K562 (cell line): Measurements from ENCODE around the gene ABHD12. TPM values are rescaled to one million over a fixed set of nuclear protein-coding genes. Genes with fewer than 3 reads are reported as not detected.

ENCODE experiments used
- ATAC-seq: fragments of 200-7000 bp; cut with Tn5 transposase; 3 replicates; pipeline ENCODE4 v1.9.1; 2020; ENCODE audit warnings: moderate library complexity
- BruUV-seq: library from RNA; stranded (reverse); fragments of 400-500 nt; replicated peaks from 2 replicates; lab custom pipeline; 2021; lab: Mats Ljungman, UMichigan
- CTCF ChIA-PET: fragments of 300-600 bp; formaldehyde crosslinking; extraction: SDS; loops from one replicate; lab custom pipeline; 2021; ENCODE audit warnings: low intra/inter-chr PET ratio; lab: Yijun Ruan, JAX
- POLR2A ChIA-PET: fragments of 300-600, 350-650 bp; sonication (Branson Sonifier 250); formaldehyde crosslinking; extraction: SDS; loops from one replicate; lab custom pipeline; 2021; ENCODE audit warnings: antibody characterized with exemption, inconsistent platforms; lab: Yijun Ruan, JAX
- DNase-seq, 4 experiments: peaks; one replicate each; pipeline versions ENCODE4 v3.0.0 to v3.0.0-alpha.2; 2011 to 2018; ENCODE audit warnings: low spot score in 3 of 4, mixed read lengths in 3 of 4; ENCODE audit errors: extremely low read depth in 1 of 4
- FAIRE-seq: peaks from 2 replicates; lab custom pipeline; 2011; peaks lifted over from hg19 to GRCh38; lab: Jason Lieb, UNC
- H2AFZ ChIP-seq: 2 replicates; pipeline ENCODE4 v1.6.0; 2011; ENCODE audit warnings: low read depth, low read length, control low read depth, inconsistent platforms
- H3K27ac ChIP-seq: fragments of 200-600 bp; 3 replicates; pipeline ENCODE4 v1.8.0; 2011; ENCODE audit warnings: low read depth, mild to moderate bottlenecking, control low read depth, inconsistent platforms, low read length, moderate library complexity, mixed read lengths; ENCODE audit errors: extremely low read depth
- H3K27me3 ChIP-seq, 2 experiments: fragments of 300-600 bp in 1 of 2; 2 replicates in 1 of 2; 3 replicates in 1 of 2; pipeline versions ENCODE4 v1.6.0 to v1.8.0; 2011; ENCODE audit warnings: inconsistent platforms in 2 of 2, low read length in 2 of 2, mild to moderate bottlenecking in 1 of 2, mixed read lengths in 1 of 2, moderate library complexity in 1 of 2; ENCODE audit not compliant: control insufficient read depth in 2 of 2, insufficient read depth in 2 of 2
- H3K36me3 ChIP-seq: fragments of 300-600 bp; 3 replicates; pipeline ENCODE4 v1.8.0; 2011; ENCODE audit warnings: mild to moderate bottlenecking, low read length, inconsistent platforms; ENCODE audit not compliant: control insufficient read depth, insufficient read depth
- H3K4me1 ChIP-seq, 2 experiments: fragments of 200-600 bp in 1 of 2; replicated peaks in 1 of 2; 2 replicates in 1 of 2; 3 replicates in 1 of 2; pipeline versions ENCODE4 v1.5.1 to v1.8.0; 2011; ENCODE audit warnings: inconsistent platforms in 2 of 2, low read length in 2 of 2, mild to moderate bottlenecking in 1 of 2, mixed read lengths in 1 of 2, moderate library complexity in 1 of 2; ENCODE audit not compliant: control insufficient read depth in 2 of 2, insufficient read depth in 2 of 2
- H3K4me2 ChIP-seq: 2 replicates; pipeline ENCODE4 v1.6.1; 2011; ENCODE audit warnings: low read length, control low read depth, inconsistent platforms, mixed read lengths; ENCODE audit not compliant: insufficient read depth
- H3K4me3 ChIP-seq: fragments of 200-600 bp; sonication (generic), shearing (Covaris generic); 2 replicates; pipeline ENCODE4 v1.5.1; 2016; ENCODE audit warnings: control low read depth, inconsistent platforms
- H3K79me2 ChIP-seq: fragments of 200-600 bp; 3 replicates; pipeline ENCODE4 v1.8.0; 2011; ENCODE audit warnings: low read length, inconsistent platforms; ENCODE audit not compliant: control insufficient read depth, insufficient read depth
- H3K9ac ChIP-seq, 2 experiments: 2 replicates each; pipeline versions ENCODE4 v1.6.0 to v1.6.1; 2011; ENCODE audit warnings: low read depth in 2 of 2, low read length in 2 of 2, control low read depth in 1 of 2, inconsistent platforms in 1 of 2, mild to moderate bottlenecking in 1 of 2, mixed read lengths in 1 of 2; ENCODE audit not compliant: insufficient read depth in 1 of 2
- H3K9me1 ChIP-seq: one replicate; pipeline ENCODE4 v1.6.0; 2011; ENCODE audit warnings: inconsistent platforms, mild to moderate bottlenecking, low read length, moderate library complexity; ENCODE audit not compliant: control insufficient read depth, insufficient read depth
- H3K9me3 ChIP-seq: replicated peaks from 2 replicates; pipeline ENCODE4 v1.5.1; 2011; ENCODE audit warnings: low read depth, low read length, inconsistent platforms; ENCODE audit not compliant: control insufficient read depth, insufficient read depth
- H4K20me1 ChIP-seq: replicated peaks from 2 replicates; pipeline ENCODE4 v1.6.1; 2011; ENCODE audit warnings: low read length, inconsistent platforms, mixed read lengths; ENCODE audit not compliant: control insufficient read depth, insufficient read depth
- NFYB ChIP-seq: IDR thresholded peaks from 2 replicates; pipeline ENCODE4 v1.6.1; 2011; ENCODE audit warnings: mild to moderate bottlenecking, moderate library complexity; ENCODE audit not compliant: insufficient read length; ENCODE audit errors: extremely low read depth
- RBFOX2 ChIP-seq: fragments of 200-400 bp; formaldehyde crosslinking; IDR thresholded peaks from 2 replicates; pipeline ENCODE4 v1.6.1; 2017; ENCODE audit warnings: low read depth, mild to moderate bottlenecking, low read length, moderate library complexity
- SP1 ChIP-seq: sonication (generic); formaldehyde crosslinking; IDR thresholded peaks from 2 replicates; pipeline ENCODE4 v1.8.1; 2022; ENCODE audit warnings: mild to moderate bottlenecking, missing genetic modification reagents
- ZBED1 ChIP-seq: IDR thresholded peaks from 2 replicates; pipeline ENCODE4 v1.6.1; 2014
- WGBS: fragments of 100-300 bp; shearing (Covaris generic); methylation state at CpG from one replicate; pipeline ENCODE4 v1.1.6; 2016; ENCODE audit warnings: low coverage, mixed read lengths; ENCODE audit not compliant: insufficient coverage; ENCODE audit errors: missing lambda C conversion rate; 5-methylcytosine and 5-hydroxymethylcytosine counted together
- in situ Hi-C: fragments of 300-500 bp; cut with MboI; formaldehyde crosslinking; loops from 4 replicates; pipeline ENCODE4 v1.15.0; 2018; ENCODE audit warnings: inconsistent platforms, mixed read lengths
- intact Hi-C: fragments of 100-400 bp; cut with micrococcal nuclease; formaldehyde crosslinking; loops from 2 replicates; pipeline ENCODE4 v1.14.2; 2022
- polyA plus RNA-seq, 8 experiments: library from polyadenylated mRNA; depleted of rRNA in 4 of 8; stranded (reverse) in 5 of 8; unstranded in 3 of 8; fragments of >200 nt; fragmentation: Nextera tagmentation in 2 of 8; fragmentation: Illumina TruSeq in 1 of 8; extraction: Ambion mirVana in 2 of 8; extraction: Trizol in 1 of 8; gene quantifications; 2 replicates each; pipeline versions ENCODE4 v1.2.1 to v1.2.3, GENCODE V29; 2011 to 2014; ENCODE audit warnings: inconsistent platforms in 1 of 8, missing spikeins in 1 of 8
- total RNA-seq, 7 experiments: library from RNA; depleted of rRNA in 6 of 7; stranded (reverse); fragments of >200 nt in 6 of 7; fragmentation: Illumina TruSeq in 2 of 7; extraction: Trizol in 2 of 7; gene quantifications; 2 replicates each; pipeline versions ENCODE4 v1.2.1 to v1.2.3, GENCODE V29; 2011 to 2021; ENCODE audit warnings: low replicate concordance in 1 of 7
- TF ChIP-seq, protein P1 (sequence below): fragments of 450-650 bp; IDR thresholded peaks from 2 replicates; pipeline ENCODE4 v1.7.0; 2016; ENCODE audit warnings: borderline replicate concordance

Gene ABHD12
- total and polyA plus RNA-seq, 9 of the 15 experiments (the other 6 are each of a cell fraction or from before 2014, with no cell fraction given): 0.65 to 15.6 (median 9.1) TPM

DNA sequence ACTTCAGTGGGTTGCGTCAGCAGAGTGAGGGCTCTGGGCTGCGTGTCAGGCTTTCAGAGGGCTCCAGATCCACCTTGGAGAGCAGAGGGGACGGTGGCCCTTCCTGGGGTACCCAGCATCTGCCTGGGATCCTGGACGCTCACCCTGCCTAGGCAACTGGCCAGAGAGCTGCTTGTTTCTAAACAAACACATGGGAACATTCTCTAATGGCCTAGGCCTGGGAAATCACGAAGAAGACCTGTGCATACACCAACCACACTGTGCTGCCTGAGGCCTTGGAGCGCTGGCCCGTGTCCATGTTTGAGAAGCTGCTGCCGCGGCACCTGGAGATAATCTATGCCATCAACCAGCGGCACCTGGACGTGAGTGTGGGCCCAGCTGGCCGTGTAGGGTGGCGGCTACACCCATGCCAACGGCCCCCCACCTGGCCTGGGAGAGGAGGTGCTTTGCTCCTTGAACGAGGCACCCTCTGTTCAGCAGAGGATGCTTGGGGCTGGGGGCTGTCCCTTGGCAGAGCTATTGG, 110.5 kb downstream of the ABHD12 start:
- Histone ChIP-seq H3K27ac (no peak overlapping the region), H3K4me3 (no peak overlapping the region), H3K27me3 (no peaks in the 10 kb centered on the region), H3K4me2 (no peak overlapping the region), H3K36me3 (peaks cover 2% of the 10 kb centered on the region; the same call in 1 of the 3 replicates), H3K79me2 (no peaks in the 10 kb centered on the region), H2AFZ (no peak overlapping the region), H3K4me1 (no peaks in the 10 kb centered on the region), H4K20me1 (no peaks in the 10 kb centered on the region), H3K9me1 (no peaks in the 10 kb centered on the region), H3K9me3 (no peaks in the 10 kb centered on the region), H3K9ac (no peak overlapping the region)
- no peak for DNase-seq
- POLR2A ChIA-PET: interaction anchor here (0.6 kb wide), 1 partner anchor 44 kb away, joined by 3 read pairs; no protein-coding TSS in a partner anchor
- no peak for FAIRE-seq
- no TSS peak for BruUV-seq
- 87% methylated on average over 15 of the region's 15 CpGs for WGBS
- no peak for TF ChIP-seq NFYB
- no peak for TF ChIP-seq RBFOX2
- TF ChIP-seq, protein P1, sequence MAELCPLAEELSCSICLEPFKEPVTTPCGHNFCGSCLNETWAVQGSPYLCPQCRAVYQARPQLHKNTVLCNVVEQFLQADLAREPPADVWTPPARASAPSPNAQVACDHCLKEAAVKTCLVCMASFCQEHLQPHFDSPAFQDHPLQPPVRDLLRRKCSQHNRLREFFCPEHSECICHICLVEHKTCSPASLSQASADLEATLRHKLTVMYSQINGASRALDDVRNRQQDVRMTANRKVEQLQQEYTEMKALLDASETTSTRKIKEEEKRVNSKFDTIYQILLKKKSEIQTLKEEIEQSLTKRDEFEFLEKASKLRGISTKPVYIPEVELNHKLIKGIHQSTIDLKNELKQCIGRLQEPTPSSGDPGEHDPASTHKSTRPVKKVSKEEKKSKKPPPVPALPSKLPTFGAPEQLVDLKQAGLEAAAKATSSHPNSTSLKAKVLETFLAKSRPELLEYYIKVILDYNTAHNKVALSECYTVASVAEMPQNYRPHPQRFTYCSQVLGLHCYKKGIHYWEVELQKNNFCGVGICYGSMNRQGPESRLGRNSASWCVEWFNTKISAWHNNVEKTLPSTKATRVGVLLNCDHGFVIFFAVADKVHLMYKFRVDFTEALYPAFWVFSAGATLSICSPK: no peak
- no peak for TF ChIP-seq SP1 (CRISPR knock-in tag)
- no peak for TF ChIP-seq ZBED1
- CTCF ChIA-PET: no interaction called here
- intact Hi-C loops (no loop called here), in situ Hi-C loops (no loop called here)
- ATAC-seq: no peak
